ENCODE measurements around the gene WRAP73.
"Not testable (repeated sequence)": the region's sequence is repeated elsewhere in the genome, so short reads cannot be mapped to it uniquely, and the experiment has no call there.

The WRAP73 gene

DNA sequence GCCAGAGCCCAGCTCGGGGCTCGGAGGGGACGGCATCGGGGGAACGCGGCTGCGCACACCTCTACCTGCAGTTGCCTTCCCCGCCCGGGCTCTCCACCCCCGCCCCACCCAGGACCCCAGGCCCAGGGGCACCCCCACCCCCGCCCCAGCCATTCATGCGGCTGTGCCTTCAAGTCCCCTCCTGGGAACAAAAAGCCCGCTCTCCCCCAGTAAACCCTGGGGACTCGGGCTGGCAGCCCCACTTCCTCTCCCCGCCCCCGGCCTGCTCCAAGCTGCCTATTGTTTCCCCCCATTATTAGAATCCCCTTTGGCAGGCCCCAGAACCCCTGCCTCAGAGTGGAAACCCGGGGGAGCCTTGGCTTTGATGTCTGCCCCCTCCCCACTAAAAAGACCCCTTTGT lies 56.6 kb downstream of the WRAP73 start:
- TF ChIP-seq, protein P1, sequence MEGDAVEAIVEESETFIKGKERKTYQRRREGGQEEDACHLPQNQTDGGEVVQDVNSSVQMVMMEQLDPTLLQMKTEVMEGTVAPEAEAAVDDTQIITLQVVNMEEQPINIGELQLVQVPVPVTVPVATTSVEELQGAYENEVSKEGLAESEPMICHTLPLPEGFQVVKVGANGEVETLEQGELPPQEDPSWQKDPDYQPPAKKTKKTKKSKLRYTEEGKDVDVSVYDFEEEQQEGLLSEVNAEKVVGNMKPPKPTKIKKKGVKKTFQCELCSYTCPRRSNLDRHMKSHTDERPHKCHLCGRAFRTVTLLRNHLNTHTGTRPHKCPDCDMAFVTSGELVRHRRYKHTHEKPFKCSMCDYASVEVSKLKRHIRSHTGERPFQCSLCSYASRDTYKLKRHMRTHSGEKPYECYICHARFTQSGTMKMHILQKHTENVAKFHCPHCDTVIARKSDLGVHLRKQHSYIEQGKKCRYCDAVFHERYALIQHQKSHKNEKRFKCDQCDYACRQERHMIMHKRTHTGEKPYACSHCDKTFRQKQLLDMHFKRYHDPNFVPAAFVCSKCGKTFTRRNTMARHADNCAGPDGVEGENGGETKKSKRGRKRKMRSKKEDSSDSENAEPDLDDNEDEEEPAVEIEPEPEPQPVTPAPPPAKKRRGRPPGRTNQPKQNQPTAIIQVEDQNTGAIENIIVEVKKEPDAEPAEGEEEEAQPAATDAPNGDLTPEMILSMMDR (IDR thresholded peaks at IDR 0.05; ENCODE audit: control extremely low read depth, extremely low read depth, low read depth, missing control alignments), result no peak
- ChIA-PET POLR2A (no interaction called here), CTCF (interaction anchor here (1.3 kb wide), 1 partner anchor 26 kb away, joined by 4 read pairs; no protein-coding TSS in a partner anchor)
- no peak for DNase-seq (ENCODE audit: extremely low spot score)

DNA sequence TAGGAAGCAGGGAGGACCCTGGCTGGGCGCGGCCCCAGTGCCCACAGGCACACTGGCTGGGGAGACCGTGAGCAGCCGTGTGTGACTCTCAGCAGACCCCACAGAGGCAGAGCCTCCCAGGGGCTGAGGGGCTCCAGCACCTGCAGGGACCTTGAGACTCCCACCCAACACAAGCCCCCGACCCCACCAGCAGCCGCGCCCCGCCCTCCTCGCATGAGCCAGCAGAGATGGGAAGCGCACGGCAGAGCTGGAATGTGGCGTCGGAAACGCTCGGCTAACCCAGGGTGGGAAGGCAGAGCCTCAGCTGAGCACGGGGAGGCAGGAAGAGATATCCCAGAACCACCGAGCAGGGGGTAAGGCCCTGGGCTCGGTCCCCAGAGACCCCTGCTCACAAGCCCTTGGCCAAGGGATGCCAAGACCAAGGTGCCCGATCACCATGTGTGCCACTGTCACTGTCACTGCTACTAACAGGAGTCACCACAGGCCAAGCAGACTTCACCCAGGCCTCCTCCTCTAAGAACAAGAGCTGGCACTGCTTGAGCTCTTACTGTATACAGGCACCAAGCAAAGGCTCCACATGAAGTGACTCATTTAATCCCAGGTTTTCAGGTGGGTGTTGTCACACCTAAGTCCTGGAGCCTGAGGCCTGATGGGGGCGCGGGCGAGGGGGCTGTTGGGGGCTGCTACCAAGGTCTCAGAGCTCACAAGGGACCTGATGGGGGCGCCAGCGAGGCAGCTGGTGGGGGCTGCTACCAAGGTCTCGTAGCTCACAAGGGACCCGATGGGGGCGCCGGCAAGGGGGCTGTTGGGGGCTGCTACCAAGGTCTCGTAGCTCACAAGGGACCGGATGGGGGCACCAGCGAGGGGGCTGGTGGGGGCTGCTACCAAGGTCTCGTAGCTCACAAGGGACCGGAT lies 58.7 kb downstream of the WRAP73 start:
- TF ChIP-seq, protein P1 (IDR thresholded peaks at IDR 0.05; ENCODE audit: control extremely low read depth, extremely low read depth, low read depth, missing control alignments), result no peak
- CTCF ChIA-PET, result interaction anchor here (0.9 kb wide), 2 partner anchors 25 to 28 kb away, joined by 3 read pairs; no protein-coding TSS in a partner anchor
- DNase-seq (ENCODE audit: extremely low spot score), result no peak
- POLR2A ChIA-PET, result no interaction called here

DNA sequence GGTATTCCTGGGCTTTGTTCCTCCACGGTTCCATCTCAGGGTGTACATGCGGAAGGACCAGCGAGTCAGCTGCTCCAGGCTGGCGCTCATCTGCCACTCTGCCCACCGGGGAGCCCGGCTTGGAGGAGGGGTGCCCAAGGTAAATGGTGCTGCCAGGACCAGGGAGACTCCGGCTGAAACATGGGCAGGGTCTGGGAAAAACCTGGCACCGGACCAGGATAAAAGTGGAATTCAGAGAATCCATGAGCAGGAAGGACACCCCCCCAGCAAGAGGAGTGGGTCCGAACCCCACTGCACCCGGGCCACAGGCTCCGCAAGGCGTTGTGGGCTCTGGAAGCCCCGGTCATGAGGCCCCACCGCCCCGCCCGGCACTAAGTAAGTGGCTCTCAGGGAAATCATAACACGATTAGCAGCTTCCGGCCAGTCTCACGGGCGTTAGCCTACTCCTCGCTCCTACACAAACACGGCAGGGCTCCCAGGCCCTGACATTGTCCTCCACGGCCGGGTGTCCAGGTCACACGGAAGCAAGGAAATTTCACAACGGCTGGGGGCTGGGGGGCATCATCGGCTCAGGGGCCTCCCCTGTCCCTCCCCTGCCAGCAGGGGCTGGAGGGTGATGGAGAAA lies 59.7 kb downstream of the WRAP73 start:
- POLR2A ChIA-PET, result no interaction called here
- TF ChIP-seq, protein P1 (IDR thresholded peaks at IDR 0.05; ENCODE audit: control extremely low read depth, extremely low read depth, low read depth, missing control alignments), result no peak
- CTCF ChIA-PET, result interaction anchor here (1.7 kb wide), 1 partner anchor 29 kb away, joined by 4 read pairs; no protein-coding TSS in a partner anchor
- no peak for DNase-seq (ENCODE audit: extremely low spot score)

DNA sequence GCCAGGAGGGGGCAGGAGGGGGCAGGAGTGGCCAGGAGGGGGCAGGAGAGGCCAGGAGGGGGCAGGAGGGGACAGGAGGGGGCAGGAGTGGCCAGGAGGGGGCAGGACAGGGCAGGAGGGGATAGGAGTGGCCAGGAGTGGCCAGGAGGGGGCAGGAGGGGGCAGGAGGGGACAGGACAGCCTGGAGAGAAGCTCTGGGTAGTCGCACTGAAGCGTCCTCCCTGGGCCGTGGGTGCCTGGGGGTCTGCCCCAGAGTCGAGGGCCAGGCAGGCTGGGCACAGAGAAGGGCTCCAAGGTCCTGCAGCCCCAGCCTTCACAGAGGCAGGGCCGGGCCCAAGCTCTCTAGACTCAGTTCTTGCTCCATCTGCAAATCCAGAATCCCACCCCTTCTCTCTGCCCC lies 61.5 kb downstream of the WRAP73 start:
- ChIA-PET CTCF (interaction anchor here (1.7 kb wide), 1 partner anchor 31 kb away, joined by 4 read pairs; no protein-coding TSS in a partner anchor), POLR2A (no interaction called here)
- no peak for DNase-seq (ENCODE audit: extremely low spot score)
- TF ChIP-seq, protein P1 (IDR thresholded peaks at IDR 0.05; ENCODE audit: control extremely low read depth, extremely low read depth, low read depth, missing control alignments), result no peak

DNA sequence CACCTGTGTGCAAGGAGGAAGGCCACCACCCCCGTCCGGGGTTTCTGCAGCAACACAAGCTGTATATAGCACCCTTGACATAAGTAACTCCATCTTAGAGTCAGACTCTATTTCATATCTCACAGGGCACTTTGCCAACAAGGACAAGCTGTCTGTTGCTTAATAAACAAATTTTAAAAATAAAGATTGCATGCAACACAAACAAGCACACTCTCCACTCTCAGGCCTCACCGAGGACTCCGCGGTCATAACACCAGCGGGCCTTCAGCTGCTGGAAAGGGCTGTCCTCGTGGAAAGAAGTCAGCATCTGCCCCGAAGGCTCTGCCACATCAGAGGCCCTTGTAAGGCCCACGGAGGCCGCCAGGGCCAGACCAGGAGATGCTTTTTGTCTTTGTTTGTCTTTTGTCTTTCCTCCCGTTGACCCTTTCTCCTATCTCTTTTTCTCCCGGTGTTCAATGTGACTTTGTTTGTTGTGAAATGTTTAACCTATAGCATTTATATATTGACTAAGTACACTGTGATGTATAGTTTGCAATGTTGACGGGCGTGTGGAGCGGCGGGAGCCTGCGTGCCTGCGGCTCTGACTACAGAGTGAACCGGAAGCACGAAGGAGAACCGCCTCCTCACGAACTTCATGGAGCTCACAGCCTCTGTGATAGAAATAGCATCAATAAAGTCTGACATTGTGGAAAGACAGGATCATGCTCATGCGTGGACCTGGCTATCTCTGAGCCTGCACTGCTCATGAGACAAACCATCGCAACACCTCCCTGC lies 62.7 kb downstream of the WRAP73 start:
- TF ChIP-seq, protein P1 (IDR thresholded peaks at IDR 0.05; ENCODE audit: control extremely low read depth, extremely low read depth, low read depth, missing control alignments), result no peak
- DNase-seq (ENCODE audit: extremely low spot score), result no peak
- ChIA-PET POLR2A (no interaction called here), CTCF (interaction anchor here (1.0 kb wide), 1 partner anchor 22 kb away, joined by 3 read pairs; no protein-coding TSS in a partner anchor)

DNA sequence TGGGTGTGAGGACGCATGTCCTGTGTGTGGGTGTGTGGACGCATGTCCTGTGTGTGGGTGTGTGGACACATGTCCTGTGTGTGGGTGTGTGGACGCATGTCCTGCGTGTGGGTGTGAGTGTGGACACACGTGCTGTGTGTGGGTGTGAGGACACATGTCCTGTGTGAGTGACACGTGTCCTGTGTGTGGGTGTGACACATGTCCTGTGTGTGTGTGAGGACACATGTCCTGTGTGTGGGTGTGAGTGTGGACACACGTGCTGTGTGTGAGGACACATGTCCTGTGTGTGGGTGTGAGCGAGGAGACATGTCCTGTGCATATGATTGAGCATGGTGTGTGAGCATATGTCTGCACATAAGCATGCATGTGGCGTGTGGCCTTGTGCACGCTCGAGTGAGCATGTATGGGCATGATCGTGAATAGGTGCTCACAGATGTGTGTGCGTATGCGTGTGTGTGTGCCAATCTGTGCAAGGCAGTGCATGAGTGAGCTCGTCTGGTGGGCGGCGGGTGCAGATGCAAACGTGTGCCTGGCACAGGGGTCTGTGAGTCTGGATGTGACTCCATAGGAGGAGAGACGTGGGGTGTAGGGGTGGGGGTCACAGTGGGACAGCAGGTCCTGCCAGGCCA lies 63.8 kb downstream of the WRAP73 start:
- DNase-seq (ENCODE audit: extremely low spot score), result no peak
- TF ChIP-seq, protein P1 (IDR thresholded peaks at IDR 0.05; ENCODE audit: control extremely low read depth, extremely low read depth, low read depth, missing control alignments), result no peak
- ChIA-PET POLR2A (no interaction called here), CTCF (no interaction called here)

DNA sequence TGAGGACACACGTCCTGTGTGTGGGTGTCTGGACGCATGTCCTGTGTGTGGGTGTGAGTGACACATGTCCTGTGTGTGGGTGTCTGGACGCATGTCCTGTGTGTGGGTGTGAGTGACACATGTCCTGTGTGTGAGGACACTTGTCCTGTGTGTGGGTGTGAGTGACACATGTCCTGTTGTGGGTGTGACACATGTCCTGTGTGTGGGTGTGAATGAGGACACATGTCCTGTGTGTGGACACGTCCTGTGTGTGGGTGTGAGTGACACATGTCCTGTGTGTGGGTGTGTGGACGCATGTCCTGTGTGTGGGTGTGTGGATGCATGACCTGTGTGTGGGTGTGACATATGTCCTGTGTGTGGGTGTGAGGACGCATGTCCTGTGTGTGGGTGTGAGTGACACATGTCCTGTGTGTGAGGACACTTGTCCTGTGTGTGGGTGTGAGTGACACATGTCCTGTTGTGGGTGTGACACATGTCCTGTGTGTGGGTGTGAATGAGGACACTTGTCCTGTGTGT lies 64.5 kb downstream of the WRAP73 start:
- POLR2A ChIA-PET; CTCF ChIA-PET; DNase-seq (ENCODE audit: extremely low spot score): not testable (repeated sequence)

Measured in GM10248 (cell line).